ENCODE measurements around the gene CARS1.

- TF ChIP-seq CTCF (IDR thresholded peaks at IDR 0.05; ENCODE audit: insufficient read depth, low read length, poor library complexity, severe bottlenecking) (no peak), EZH2phosphoT487 (conservative IDR thresholded peaks at IDR 0.05; ENCODE audit: low read length) (no peak)
Observed at GRCh38 chr11:2958251-2958650, 99.0 kb downstream of the CARS1 start.
